HG03066 (cell line): ENCODE measurements around the gene TEX54.

ENCODE experiments used
- ATAC-seq: cut with Tn5 transposase; IDR thresholded peaks from one replicate; pipeline ENCODE4 v1.9.1; 2021; ENCODE audit warnings: low read depth; ENCODE audit not compliant: unreplicated experiment

TEX54 gene

DNA sequence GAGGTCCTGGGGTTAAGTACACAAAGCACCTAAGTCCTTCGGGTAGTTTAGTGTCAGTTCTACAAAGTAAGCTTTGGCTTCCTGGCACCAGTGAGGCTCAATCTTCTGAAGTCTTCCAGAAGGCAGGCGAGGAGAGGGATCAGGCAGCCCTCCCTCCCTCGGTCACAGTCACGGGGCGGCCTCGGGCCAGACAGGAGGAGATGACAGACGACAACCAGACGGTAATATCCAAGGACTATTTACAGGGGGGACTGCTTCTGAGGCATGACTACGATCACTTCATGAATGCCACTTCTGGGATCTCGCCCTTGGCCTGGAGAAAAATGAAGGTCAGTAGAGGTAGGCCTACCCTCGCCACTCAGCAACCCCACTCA, 40.5 kb downstream of the TEX54 start:
- ATAC-seq = no peak

GRCh38 chr11:62791501-62792201, 41.0 kb downstream of the TEX54 start, which contains the start of gene TMEM223:
TMEM223 (minus strand) TSS chr11:62792006; CDS start chr11:62791994, 12 bp downstream.
- ATAC-seq = peak; percentile 65

- no peak for ATAC-seq
These were observed 43.1 kb downstream of the TEX54 start for GRCh38 chr11:62789576-62789975.

- ATAC-seq = no peak
These were observed 43.6 kb downstream of the TEX54 start for GRCh38 chr11:62788991-62789390.

GRCh38 chr11:62787005-62787759, 45.5 kb downstream of the TEX54 start, which contains the start of gene TMEM179B:
TMEM179B (plus strand) TSS chr11:62787402; CDS start chr11:62787432, 30 bp downstream.
- ATAC-seq = peak; percentile 66

DNA sequence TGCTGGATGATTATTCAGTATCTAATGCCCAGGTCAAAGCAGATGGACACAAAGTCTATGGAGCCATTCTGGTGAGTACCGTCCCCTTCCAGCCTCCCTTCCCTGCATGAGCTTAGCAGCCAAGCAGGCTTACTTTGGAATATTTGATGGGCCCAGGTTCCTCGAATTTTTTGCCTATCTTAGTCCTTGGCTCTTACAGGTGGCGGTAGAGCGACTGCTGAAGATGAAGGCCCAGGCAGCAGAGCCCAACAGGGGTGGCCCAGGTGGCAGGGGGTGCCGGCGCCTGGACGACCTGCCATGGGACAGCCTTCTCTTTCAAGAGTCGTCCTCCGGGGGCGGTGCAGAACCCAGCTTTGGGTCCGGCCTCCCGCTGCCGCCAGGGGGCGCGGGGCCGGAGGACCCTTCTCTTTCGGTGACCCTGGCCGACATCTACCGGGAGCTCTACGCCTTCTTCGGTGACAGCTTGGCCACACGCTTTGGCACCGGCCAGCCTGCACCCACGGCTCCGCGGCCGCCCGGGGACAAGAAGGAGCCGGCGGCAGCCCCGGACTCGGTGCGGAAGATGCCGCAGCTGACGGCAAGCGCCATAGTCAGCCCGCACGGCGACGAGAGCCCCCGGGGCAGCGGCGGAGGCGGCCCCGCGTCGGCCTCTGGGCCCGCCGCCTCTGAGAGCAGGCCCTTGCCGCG, 46.2 kb downstream of the TEX54 start:
- ATAC-seq = peak; percentile 73

DNA sequence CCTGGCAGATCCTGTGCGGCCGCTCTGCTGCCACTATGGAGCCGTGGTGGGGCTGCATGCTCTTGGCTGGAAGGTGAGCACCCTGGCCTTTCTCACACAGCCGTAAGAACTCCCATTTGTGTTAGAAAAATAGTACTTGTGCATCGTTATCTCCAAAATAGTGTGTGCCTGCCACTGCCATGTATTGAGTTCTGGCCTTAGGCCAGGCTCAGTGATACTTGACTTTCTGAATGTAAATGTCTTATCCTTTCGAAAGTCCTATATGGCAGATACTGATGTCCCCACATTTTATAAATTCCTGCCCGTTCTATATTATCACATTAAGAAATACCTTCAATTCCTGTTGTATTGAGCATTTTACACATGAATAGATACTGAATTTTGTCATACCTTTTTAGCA, 49.9 kb downstream of the TEX54 start:
- ATAC-seq = no peak
